SK-N-MC (cell line): ENCODE results near the gene TEX19.

Experiments used
- EZH2 ChIP-seq: fragments of 200-600 bp; sonication (generic); IDR thresholded peaks from one replicate; pipeline ENCODE4 v1.6.1; 2017; ENCODE audit warnings: antibody characterized with exemption
- POLR2AphosphoS5 ChIP-seq: IDR thresholded peaks from 2 replicates; pipeline ENCODE4 v1.6.1; 2012; ENCODE audit warnings: mild to moderate bottlenecking, low read depth, low read length, borderline replicate concordance

- TF ChIP-seq EZH2 (no peak), POLR2AphosphoS5 (no peak)
Observed at GRCh38 chr17:82317394-82318168, 41.5 kb upstream of the TEX19 start, which contains the start of gene CD7.
